Glomerular visceral epithelial cell (primary cell): ENCODE data around the gene SFTPA1.
"Not testable (repeated sequence)": the region's sequence is repeated elsewhere in the genome, so short reads cannot be mapped to it uniquely, and the experiment has no call there.

Source experiments
- DNase-seq: peaks from one replicate; pipeline ENCODE4 v3.0.0-alpha.2; 2016; ENCODE audit errors: extremely low spot score

SFTPA1 gene

GRCh38 chr10:79611193-79611976 lies 646 bp downstream of the SFTPA1 start:
- peak; percentile 11 for DNase-seq

- no peak for DNase-seq
Measured at GRCh38 chr10:79615577-79615976, 4.8 kb downstream of the SFTPA1 start.

- no peak for DNase-seq
Measured at GRCh38 chr10:79616164-79616563, 5.4 kb downstream of the SFTPA1 start.

- DNase-seq: not testable (repeated sequence)
Measured at GRCh38 chr10:79623663-79624062, 12.9 kb downstream of the SFTPA1 start.

- no peak for DNase-seq
Measured at GRCh38 chr10:79627075-79627474, 16.3 kb downstream of the SFTPA1 start.

GRCh38 chr10:79628083-79628482 lies 17.3 kb downstream of the SFTPA1 start:
- no peak for DNase-seq

- DNase-seq: no peak
Measured at GRCh38 chr10:79628988-79629954, 18.5 kb downstream of the SFTPA1 start.

GRCh38 chr10:79629955-79630327 lies 19.2 kb downstream of the SFTPA1 start:
- DNase-seq: no peak

- DNase-seq: not testable (repeated sequence)
Measured at GRCh38 chr10:79636654-79637199, 26.0 kb downstream of the SFTPA1 start.

- DNase-seq: no peak
Measured at GRCh38 chr10:79638318-79638717, 27.6 kb downstream of the SFTPA1 start.

GRCh38 chr10:79652695-79653094 lies 42.0 kb downstream of the SFTPA1 start:
- not testable (repeated sequence) for DNase-seq

- not testable (repeated sequence) for DNase-seq
Measured at GRCh38 chr10:79663287-79663686, 52.5 kb downstream of the SFTPA1 start.

- not testable (repeated sequence) for DNase-seq
Measured at GRCh38 chr10:79664686-79665085, 53.9 kb downstream of the SFTPA1 start.
